Measurements from ENCODE around the gene POLR2E. TPM values are rescaled to one million over a fixed set of nuclear protein-coding genes. Genes with fewer than 3 reads are reported as not detected.

The POLR2E gene
- total RNA-seq, 1 donor from 2014 or later = 173 TPM

GRCh38 chr19:1066748-1067340 is 28.3 kb downstream of the POLR2E start, which contains the start of gene ARHGAP45:
TSS of gene ARHGAP45 (plus strand) at chr19:1067167. CDS start at chr19:1067406, 239 bp downstream.
- H3K9me3 Mint-ChIP-seq = no peaks in the 10 kb centered on the region
- H3K4me3 Mint-ChIP-seq = peak within 1 kb of the TSS; percentile 93
- H3K27me3 Mint-ChIP-seq = no peaks in the 10 kb centered on the region
- peak within 1 kb of the TSS; percentile 89 for H3K27ac Mint-ChIP-seq
- intact Hi-C loops (cut with micrococcal nuclease) = loop anchor here (1.0 to 5.0 kb wide), 3 partner anchors 10 to 125 kb away; no protein-coding TSS in a partner anchor
- H3K4me1 Mint-ChIP-seq = peaks cover 42% of the 10 kb centered on the region
- DNase-seq (peak; percentile 79), ATAC-seq (ENCODE audit: low read depth) (peak; percentile 59)
- peaks cover 26% of the 10 kb centered on the region for H3K36me3 Mint-ChIP-seq (ENCODE audit: low read depth)
- ChIA-PET POLR2A (interaction anchor here (0.6 to 5.3 kb wide), 25 partner anchors 10 to 538 kb away, joined by 3 to 140 read pairs (median 7); partner anchors contain the start of genes ABCA7, CIRBP, CNN2 and GPX4), CTCF (interaction anchor here (0.5 to 2.7 kb wide), 13 partner anchors 8 to 306 kb away, joined by 3 to 9 read pairs (median 4); partner anchors contain the start of genes ABCA7 and CNN2)
- TF ChIP-seq CTCF (IDR thresholded peaks at IDR 0.05) = no peak

- intact Hi-C loops (cut with micrococcal nuclease) = loop anchor here (2.0 to 5.0 kb wide), 2 partner anchors 27 to 126 kb away; no protein-coding TSS in a partner anchor
- no peak for TF ChIP-seq CTCF (IDR thresholded peaks at IDR 0.05)
- Mint-ChIP-seq H3K27me3 (no peaks in the 10 kb centered on the region), H3K9me3 (no peaks in the 10 kb centered on the region), H3K36me3 (ENCODE audit: low read depth) (peaks cover 23% of the 10 kb centered on the region), H3K4me1 (peaks cover 39% of the 10 kb centered on the region), H3K27ac (no peak overlapping the region), H3K4me3 (peak overlapping the region; percentile 77)
- ChIA-PET POLR2A (interaction anchor here (0.6 to 5.3 kb wide), 19 partner anchors 9 to 527 kb away, joined by 3 to 140 read pairs (median 20); partner anchors contain the start of genes ABCA7, CIRBP, CNN2 and GPX4), CTCF (interaction anchor here (0.5 to 2.7 kb wide), 9 partner anchors 8 to 307 kb away, joined by 3 to 9 read pairs (median 3); no protein-coding TSS in a partner anchor)
- DNase-seq (no peak), ATAC-seq (ENCODE audit: low read depth) (no peak)
These were observed 28.9 kb downstream of the POLR2E start for GRCh38 chr19:1066251-1066747.

- peaks cover 21% of the 10 kb centered on the region for H3K36me3 Mint-ChIP-seq (ENCODE audit: low read depth)
- ChIA-PET CTCF (interaction anchor here (1.0 to 2.7 kb wide), 5 partner anchors 9 to 201 kb away, joined by 3 to 13 read pairs (median 4); partner anchors contain the start of gene CNN2), POLR2A (interaction anchor here (0.6 to 5.3 kb wide), 9 partner anchors 9 to 204 kb away, joined by 3 to 140 read pairs (median 25); partner anchors contain the start of genes ABCA7, CIRBP, CNN2 and WDR18)
- H3K27me3 Mint-ChIP-seq = no peaks in the 10 kb centered on the region
- no peak overlapping the region for H3K27ac Mint-ChIP-seq
- H3K4me3 Mint-ChIP-seq = peak overlapping the region; percentile 60
- TF ChIP-seq CTCF (IDR thresholded peaks at IDR 0.05) = no peak
- H3K9me3 Mint-ChIP-seq = no peaks in the 10 kb centered on the region
- DNase-seq (no peak), ATAC-seq (ENCODE audit: low read depth) (no peak)
- H3K4me1 Mint-ChIP-seq = peaks cover 39% of the 10 kb centered on the region
- intact Hi-C loops (cut with micrococcal nuclease) = loop anchor here (2.0 to 5.0 kb wide), 2 partner anchors 27 to 127 kb away; no protein-coding TSS in a partner anchor
These were observed 29.5 kb downstream of the POLR2E start for GRCh38 chr19:1065606-1066109.

GRCh38 chr19:1064661-1065605 is 30.2 kb downstream of the POLR2E start:
- ChIA-PET CTCF (interaction anchor here (0.6 to 2.7 kb wide), 14 partner anchors 10 to 179 kb away, joined by 3 to 13 read pairs (median 4); partner anchors contain the start of genes ABCA7 and CNN2), POLR2A (interaction anchor here (0.6 to 5.3 kb wide), 14 partner anchors 12 to 794 kb away, joined by 3 to 140 read pairs (median 7); partner anchors contain the start of genes ABCA7, CNN2, GPX4 and RNU6-2)
- DNase-seq = peak; percentile 68
- no peak overlapping the region for H3K27ac Mint-ChIP-seq
- TF ChIP-seq CTCF (IDR thresholded peaks at IDR 0.05) = peak; percentile 33
- peak; percentile 36 for ATAC-seq (ENCODE audit: low read depth)
- peak overlapping the region; percentile 60 for H3K4me3 Mint-ChIP-seq
- peaks cover 38% of the 10 kb centered on the region for H3K4me1 Mint-ChIP-seq
- no peaks in the 10 kb centered on the region for H3K9me3 Mint-ChIP-seq
- intact Hi-C loops (cut with micrococcal nuclease) = loop anchor here (5.0 kb wide), 1 partner anchor 127 kb away; no protein-coding TSS in a partner anchor
- no peaks in the 10 kb centered on the region for H3K27me3 Mint-ChIP-seq
- H3K36me3 Mint-ChIP-seq (ENCODE audit: low read depth) = peaks cover 18% of the 10 kb centered on the region
